IPS-18c (cell line): ENCODE data around the gene ASB9.

ENCODE experiments used
- H3K4me3 ChIP-seq: 2 replicates; pipeline ENCODE4 v1.7.0; 2013; ENCODE audit warnings: low read depth, mild to moderate bottlenecking, low read length, moderate library complexity; ENCODE audit not compliant: insufficient read depth
- H3K9me3 ChIP-seq: one replicate; pipeline ENCODE4 v1.6.1; 2013; ENCODE audit warnings: mild to moderate bottlenecking, low read length, moderate library complexity; ENCODE audit not compliant: control insufficient read depth, insufficient read depth

The ASB9 gene

DNA sequence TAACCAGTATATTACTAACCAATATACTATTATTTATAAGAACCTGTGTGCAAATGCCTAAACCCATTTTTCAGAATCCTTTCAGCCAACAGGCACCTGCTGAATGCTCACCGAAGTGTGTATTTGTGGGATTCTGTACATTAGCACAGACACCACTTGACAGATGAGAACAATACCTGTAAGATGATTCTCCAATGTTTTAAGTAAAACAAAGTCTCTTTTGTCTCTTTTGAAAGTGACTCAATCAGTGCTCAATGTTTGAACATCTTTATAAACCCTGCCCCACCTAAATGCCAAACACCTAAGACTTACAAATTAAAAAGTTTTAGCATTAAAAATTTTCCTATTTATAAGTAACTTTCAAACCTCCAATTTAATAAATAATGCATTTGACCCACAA, 763 bp downstream of the ASB9 start:
- Histone ChIP-seq H3K4me3 (no peak overlapping the region), H3K9me3 (peaks cover 6% of the 10 kb centered on the region)

DNA sequence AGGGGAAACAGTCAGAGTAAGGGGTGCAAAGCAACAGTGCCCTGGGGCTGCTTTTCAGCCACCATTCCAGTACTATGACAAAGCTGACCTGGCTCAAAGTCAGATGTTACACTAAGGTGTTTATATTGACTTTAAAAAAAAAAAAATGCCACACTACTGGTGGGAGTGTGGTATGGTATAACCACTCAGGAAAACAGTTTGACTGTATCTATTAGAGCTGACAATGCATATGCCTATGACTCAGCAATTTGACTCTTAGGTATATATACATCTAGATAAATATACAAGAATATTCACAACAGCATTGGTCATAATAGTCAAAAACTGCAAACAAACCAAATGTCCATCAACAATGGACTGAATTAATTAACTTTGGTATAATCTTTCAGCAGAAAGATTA, 15.0 kb downstream of the ASB9 start:
- H3K9me3 ChIP-seq, result no peaks in the 10 kb centered on the region
- no peak overlapping the region for H3K4me3 ChIP-seq

DNA sequence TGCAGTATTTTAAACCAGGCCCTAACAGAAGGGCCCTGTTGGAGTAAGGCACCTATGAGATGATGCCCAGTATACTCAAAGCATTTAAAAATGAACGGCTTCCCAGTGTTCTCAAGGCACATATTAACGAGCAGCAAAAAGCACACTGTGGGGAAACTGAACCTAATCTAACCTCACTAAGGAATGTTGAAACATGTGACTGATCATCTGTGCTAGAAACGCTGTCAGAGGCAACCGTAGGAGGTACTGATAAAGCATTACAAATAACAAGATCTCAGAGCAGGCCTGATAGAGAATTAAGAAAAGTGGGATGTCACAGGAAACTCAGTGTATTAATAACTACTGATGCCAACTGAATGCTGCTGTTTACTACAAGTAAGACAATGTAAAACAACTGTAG, 24.0 kb downstream of the ASB9 start:
- H3K4me3 ChIP-seq, result no peak overlapping the region
- peaks cover 3% of the 10 kb centered on the region for H3K9me3 ChIP-seq

DNA sequence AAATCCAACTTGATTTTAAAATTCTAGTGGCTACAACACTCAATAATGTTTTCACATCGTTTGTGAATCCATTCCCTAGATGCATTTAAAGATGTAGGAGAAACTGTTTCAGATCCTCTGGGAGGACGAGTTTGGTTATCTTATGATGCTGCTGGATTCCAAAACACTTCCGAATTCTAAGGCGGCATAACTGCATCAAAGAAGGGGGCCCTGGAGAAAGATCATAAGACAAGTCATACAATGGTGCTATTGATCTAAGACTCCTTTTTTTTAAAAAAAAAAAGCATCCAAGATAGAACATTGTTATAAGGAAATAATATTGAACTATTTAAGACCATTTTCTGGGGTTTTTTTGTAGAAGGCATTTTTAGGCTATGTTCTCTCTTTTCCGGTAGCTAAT, 25.5 kb downstream of the ASB9 start:
- Histone ChIP-seq H3K9me3 (peaks cover 4% of the 10 kb centered on the region), H3K4me3 (no peak overlapping the region)

DNA sequence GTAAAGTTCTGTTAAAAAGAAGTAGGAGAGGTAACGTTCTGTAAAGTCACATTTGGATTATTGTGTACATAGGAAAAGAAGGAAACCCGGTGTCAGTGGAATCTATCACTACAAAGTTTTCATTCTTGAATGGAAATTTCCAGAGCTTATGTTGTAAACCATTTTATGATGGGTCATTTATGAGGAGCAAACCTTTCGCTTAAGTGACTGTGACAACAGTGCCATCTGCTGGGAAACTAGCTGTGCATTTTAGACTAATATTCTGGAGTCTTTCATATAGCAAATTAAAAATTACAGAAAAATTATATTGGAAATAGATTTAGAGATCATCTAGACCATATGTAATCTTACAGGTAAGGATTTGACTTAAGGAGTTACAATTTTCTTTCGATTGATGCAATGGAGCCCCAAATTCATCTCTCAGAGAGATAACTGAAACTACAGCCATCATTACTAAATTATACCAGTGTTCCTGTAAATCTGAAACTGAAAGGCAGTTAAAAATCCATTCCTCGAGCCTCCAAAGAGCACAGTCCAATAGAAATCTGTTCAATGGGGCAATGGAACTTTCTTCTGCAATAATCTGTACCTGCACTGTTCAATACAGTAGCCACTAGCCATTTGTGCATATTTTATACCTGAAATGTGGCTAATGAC, 26.9 kb downstream of the ASB9 start:
- Histone ChIP-seq H3K4me3 (no peak overlapping the region), H3K9me3 (peaks cover 4% of the 10 kb centered on the region)

DNA sequence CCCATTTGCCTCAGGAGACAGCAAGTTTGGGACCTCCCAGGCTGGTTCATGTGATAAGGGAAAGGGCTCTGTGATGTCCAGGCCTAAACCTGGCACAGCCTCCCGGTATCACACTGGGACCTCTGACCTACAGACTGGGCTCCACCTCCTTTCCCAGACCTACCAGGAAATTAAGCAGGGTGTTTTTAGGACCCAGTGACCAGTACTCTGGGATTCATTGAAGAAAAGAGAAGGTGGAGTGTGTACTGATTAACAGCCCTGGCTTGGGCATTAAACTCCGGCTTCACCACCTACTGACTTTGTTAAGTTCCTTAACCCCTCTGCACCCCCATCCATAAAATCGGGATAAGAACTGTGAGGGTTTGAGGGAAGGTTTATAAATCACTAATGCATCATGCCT, 28.6 kb downstream of the ASB9 start:
- H3K4me3 ChIP-seq, result no peak overlapping the region
- H3K9me3 ChIP-seq, result peaks cover 4% of the 10 kb centered on the region

DNA sequence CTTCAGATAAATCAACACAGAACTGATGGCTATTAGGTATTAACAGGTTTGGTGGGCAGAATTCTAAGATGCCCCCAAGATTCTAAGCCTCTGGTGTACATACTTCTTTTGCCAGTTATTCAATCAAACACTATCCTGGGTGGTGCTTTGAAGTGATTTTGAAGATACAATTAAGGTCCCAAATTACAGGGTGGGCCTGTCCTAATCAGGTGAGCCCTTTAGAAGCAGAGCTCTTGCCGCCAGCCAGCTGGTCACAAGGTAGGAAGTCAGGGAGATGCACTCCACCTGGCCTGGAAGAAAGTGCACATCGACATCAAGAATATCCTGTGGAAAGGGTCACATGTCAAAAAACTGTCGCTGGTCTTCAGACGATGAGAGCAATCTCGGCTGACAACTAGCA, 29.5 kb downstream of the ASB9 start:
- H3K9me3 ChIP-seq, result peaks cover 4% of the 10 kb centered on the region
- H3K4me3 ChIP-seq, result no peak overlapping the region

DNA sequence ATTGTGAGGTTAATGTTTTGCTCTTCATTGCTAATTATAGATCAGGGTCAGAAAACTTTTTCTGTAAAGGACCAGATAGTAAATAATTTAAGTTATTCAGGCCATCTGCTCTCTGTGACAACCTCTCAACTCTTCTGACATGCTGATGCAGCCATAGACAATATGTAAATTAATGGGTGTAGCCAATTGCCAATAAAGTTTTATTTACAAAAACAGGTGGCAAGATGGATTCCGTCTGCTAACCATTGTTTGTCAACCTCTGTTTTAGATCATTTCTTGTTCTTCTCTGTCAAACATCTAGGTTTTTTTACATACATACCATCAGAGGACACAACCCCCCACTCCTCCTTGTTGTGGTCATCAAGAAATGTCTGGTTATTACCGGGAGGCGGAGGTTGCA, 33.7 kb downstream of the ASB9 start:
- Histone ChIP-seq H3K4me3 (no peak overlapping the region), H3K9me3 (peaks cover 2% of the 10 kb centered on the region)

DNA sequence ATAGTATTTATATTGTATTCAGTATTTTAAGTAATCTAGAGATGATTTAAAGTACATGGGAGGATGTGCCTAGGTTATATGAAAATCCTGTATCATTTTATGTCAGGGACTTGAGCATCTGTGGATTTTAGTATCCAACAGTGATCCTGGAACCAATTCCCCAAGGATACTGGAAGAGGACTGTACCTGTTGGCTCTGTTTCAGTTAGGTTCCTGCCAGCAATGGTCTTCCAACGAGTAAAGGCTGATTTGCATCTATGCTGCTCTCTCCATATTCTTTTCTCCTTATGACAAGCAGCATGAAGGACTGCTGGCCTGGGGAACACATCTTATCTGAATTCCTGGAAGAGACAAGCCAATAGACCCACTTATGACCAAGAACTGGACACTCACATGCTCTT, 34.9 kb downstream of the ASB9 start:
- H3K9me3 ChIP-seq, result no peaks in the 10 kb centered on the region

DNA sequence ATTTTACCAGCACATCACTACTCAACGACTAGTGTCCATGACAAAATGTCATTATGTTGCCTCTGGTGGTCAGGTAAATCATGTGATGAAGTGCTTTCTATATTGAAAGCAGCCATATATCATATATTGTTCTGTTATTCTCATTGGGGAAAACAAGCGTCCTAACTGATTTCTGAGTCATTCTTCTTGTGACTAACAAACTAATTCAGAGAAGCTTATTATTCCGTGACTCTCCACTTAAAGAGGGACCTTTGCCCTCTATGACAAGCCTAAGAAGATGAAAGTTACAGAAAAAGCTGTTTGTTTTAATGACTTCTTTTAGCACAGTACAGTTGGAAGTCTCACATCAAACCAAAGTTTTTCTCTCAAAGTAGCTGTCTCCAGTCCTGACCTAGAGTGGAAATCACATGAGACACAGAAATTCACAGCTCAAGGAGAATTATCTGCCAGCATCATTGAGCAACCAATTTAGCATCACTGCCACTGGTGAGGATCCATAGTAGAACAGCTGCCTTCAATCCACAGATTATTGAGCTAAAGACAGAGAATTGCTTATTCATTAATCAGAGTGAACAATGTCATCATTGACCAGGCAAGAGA, 36.4 kb downstream of the ASB9 start:
- Histone ChIP-seq H3K9me3 (no peaks in the 10 kb centered on the region), H3K4me3 (no peak overlapping the region)

More for the DNA sequence above, 34.9 kb downstream of the ASB9 start:
- H3K4me3 ChIP-seq, result no peak overlapping the region

DNA sequence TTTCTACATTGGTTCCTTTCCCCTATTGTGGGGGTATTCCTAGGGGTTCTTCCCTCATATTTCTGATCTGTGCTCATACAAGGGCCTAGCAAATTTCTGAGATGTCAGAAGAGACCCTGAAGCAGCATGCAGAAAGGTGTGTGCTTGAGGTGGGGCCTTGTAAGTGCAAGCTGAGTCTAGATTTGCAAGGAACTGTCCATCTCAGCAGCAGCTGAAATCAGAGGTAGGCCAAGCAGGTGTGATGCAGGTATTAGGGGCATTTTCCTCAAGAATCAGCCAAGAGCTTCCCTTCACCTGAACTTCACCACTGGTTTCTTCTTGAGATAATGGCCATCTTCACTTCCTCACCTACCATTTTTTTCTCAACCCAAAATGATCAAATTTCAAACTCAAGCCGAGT, 45.1 kb downstream of the ASB9 start:
- H3K4me3 ChIP-seq, result no peak overlapping the region
- no peaks in the 10 kb centered on the region for H3K9me3 ChIP-seq

DNA sequence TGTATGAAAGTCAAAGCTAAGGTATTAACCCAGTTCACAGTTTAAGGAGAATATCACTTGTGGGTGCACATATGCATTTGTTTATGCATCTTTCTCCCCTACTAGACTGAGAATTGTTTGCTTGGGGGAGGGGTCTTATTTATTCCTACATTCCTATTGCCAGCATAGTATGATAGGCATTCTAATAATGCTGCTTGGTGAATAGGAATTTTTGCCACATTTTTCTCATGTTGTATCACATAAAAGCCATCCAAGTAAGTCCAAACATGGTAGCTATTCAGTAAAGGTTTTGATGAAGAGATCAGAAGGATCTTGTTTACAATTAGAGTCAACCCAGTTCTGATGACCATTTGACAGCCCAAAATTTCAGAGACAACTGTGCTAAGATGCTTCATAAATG, 48.6 kb downstream of the ASB9 start:
- no peak overlapping the region for H3K4me3 ChIP-seq
- H3K9me3 ChIP-seq, result no peaks in the 10 kb centered on the region

DNA sequence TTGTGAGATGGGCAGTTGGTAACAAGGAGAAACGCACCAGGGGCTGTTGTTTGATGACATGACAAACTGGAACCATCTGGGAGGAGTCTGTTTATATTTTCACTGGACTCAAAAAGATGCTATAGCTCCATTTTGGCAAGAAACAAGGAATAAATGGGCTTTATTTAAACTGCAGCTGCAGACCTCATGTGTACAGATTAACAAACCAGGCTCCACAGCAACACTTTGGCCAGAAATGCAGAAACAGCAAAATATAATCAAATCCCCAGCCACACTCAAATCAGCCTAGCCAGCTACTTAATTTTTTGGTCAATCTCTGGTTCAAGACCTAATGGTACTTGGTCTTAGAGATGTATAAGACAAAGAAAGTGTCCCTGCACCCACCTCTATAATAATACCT, 52.7 kb downstream of the ASB9 start:
- H3K4me3 ChIP-seq, result no peak overlapping the region
- no peaks in the 10 kb centered on the region for H3K9me3 ChIP-seq

DNA sequence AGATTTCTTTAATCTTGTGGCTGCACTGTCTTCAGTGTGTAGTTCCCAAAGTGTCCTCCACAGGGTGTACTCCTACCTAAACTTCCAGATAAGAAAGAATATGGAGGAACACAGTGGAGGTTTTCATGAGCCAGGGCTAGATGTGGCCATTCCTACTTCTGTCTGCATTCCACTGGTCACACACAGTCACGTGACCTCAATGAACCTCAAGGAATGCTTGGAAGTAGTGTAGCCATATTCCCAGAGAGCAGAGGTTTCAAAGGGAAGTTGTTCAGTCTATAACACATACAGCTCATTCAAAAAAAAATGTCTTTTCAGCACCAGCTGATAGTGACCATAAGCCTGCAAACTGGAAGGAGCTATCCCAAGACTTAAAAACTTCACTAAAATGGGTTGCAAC, 53.6 kb downstream of the ASB9 start:
- no peak overlapping the region for H3K4me3 ChIP-seq
- no peaks in the 10 kb centered on the region for H3K9me3 ChIP-seq

DNA sequence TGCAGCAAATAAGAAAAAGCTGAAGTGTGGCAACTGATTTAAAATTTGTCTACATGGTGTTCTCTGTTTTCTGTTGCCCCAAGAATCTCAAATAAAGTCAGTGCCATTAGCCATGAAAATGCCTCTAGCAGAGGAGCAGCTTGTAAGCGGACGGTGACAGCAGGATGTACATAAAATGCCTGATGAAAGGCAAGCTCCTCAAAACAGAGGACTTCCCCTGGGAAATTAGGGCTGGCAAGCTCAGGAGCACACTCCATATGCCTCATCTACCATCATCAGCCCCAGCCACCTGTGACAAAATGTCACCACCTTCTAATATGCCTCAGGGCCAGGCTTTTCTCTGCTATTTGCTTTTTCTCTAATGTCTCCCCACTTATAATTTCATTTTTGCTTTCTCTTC, 54.5 kb downstream of the ASB9 start:
- Histone ChIP-seq H3K9me3 (no peaks in the 10 kb centered on the region), H3K4me3 (no peak overlapping the region)

DNA sequence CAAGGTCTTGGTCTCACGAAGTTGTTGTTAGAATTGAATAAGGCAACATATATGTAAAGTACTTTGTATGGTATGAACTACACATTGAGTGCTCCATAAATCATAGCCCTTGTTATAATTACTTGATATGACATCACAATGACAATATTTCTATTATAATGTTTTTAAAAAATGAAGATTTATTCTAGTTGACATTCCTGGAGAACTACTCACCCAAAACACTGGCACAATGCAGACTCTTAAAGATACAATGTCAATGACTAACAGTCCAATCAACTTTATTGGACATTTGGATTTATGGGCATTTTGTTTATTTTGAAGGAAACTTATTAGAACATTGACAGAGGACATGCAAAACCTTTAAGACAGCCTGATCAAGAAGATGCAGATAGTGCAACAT, 55.3 kb downstream of the ASB9 start:
- H3K9me3 ChIP-seq, result no peaks in the 10 kb centered on the region
- H3K4me3 ChIP-seq, result no peak overlapping the region

DNA sequence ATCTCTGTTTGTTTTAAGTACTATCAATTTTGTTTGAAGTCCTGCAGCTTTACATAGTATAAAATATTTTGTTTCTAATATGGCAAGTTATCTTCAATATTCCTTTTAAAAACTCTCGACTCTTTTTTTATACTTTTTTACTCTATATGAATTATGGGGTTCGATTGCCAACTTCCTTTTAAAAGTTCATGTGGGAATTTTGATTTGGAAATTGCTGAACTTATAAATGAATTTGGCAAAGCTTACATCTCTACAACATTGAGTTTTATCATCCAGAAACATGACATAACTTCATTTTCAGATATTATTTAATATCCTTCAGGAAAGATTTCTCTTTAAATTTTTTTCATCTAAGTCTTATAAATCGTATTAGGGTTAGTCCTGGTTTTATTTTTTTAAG, 60.8 kb downstream of the ASB9 start:
- Histone ChIP-seq H3K4me3 (no peak overlapping the region), H3K9me3 (peaks cover 2% of the 10 kb centered on the region)

DNA sequence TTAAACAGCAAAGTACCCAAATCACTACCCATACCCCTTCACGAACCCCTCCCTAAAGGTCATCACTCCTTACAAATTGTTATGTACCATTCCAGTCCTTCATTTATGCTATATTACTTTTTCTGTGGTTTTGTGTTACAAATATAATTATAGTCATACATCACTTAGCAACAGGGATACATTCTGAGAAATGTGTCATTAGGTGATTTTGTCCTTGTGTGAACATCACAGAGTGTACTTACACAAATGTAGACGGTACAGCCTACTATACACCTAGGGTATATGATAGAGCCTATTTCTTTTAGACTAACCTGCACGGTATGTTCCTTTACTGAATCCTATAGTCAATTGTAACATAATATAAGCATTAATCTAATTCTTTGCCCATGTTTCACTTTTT, 61.9 kb downstream of the ASB9 start:
- no peak overlapping the region for H3K4me3 ChIP-seq
- peaks cover 2% of the 10 kb centered on the region for H3K9me3 ChIP-seq

DNA sequence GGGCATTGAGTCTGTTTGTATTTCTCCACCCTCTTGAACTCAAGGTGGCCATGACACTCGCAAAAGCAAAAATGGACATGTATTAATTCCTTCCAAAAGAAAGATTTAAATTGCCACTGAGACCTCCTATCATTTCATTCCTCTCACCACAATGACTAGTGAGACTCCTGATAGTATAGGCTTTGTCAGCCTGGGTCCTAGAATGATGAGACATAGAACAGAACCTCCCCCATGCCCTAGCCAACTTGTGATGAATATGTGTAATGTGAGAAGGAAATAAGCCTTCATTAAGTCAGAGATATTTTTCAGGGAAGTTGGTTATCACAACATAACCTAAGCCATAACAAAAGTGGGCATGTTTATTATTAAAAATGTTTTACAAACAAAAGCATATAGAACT, 62.5 kb downstream of the ASB9 start:
- H3K4me3 ChIP-seq, result no peak overlapping the region
- H3K9me3 ChIP-seq, result peaks cover 2% of the 10 kb centered on the region
